GM10266 (cell line): Measurements from ENCODE around the gene ZMYM2.

Experiments
- DNase-seq: peaks from one replicate; pipeline ENCODE4 v3.0.0; 2012; ENCODE audit errors: extremely low spot score
- CTCF ChIP-seq: IDR thresholded peaks from 2 replicates; pipeline ENCODE4 v1.5.1; 2012; ENCODE audit warnings: mild to moderate bottlenecking, low read depth; ENCODE audit not compliant: control insufficient read depth, insufficient read depth; ENCODE audit errors: missing control alignments

Gene ZMYM2

GRCh38 chr13:20058476-20058875 is 99.9 kb downstream of the ZMYM2 start:
- no peak for TF ChIP-seq CTCF
- DNase-seq, result no peak

- DNase-seq, result no peak
- no peak for TF ChIP-seq CTCF
Measured at GRCh38 chr13:20064128-20064527, 105.6 kb downstream of the ZMYM2 start.

- no peak for TF ChIP-seq CTCF
- no peak for DNase-seq
Measured at GRCh38 chr13:20065516-20065915, 107.0 kb downstream of the ZMYM2 start.

GRCh38 chr13:20069956-20070355 is 111.4 kb downstream of the ZMYM2 start:
- TF ChIP-seq CTCF, result no peak
- no peak for DNase-seq

GRCh38 chr13:20073775-20074174 is 115.2 kb downstream of the ZMYM2 start:
- no peak for DNase-seq

GRCh38 chr13:20074966-20075365 is 116.4 kb downstream of the ZMYM2 start:
- TF ChIP-seq CTCF, result no peak
- no peak for DNase-seq

More at GRCh38 chr13:20073775-20074174, 115.2 kb downstream of the ZMYM2 start:
- no peak for TF ChIP-seq CTCF

- no peak for DNase-seq
- no peak for TF ChIP-seq CTCF
Measured at GRCh38 chr13:20077086-20077485, 118.6 kb downstream of the ZMYM2 start.
